SK-N-SH treated with all-trans-retinoic acid at 6 μM for 48 hours (cell line): ENCODE data around the gene P3H1.

ENCODE experiments used
- CSDC2 ChIP-seq: fragments of 250-450 bp; sonication (Bioruptor Pico); IDR thresholded peaks from 2 replicates; pipeline ENCODE4 v1.5.0; 2020; ENCODE audit warnings: mild to moderate bottlenecking, moderate library complexity
- GLIS3 ChIP-seq: fragments of 250-450 bp; sonication (Bioruptor Pico); IDR thresholded peaks from 2 replicates; pipeline ENCODE4 v1.5.0; 2020; ENCODE audit warnings: mild to moderate bottlenecking, moderate library complexity
- ISL1 ChIP-seq: fragments of 250-450 bp; sonication (Bioruptor Pico); IDR thresholded peaks from 2 replicates; pipeline ENCODE4 v2.1.2; 2022; ENCODE audit warnings: mild to moderate bottlenecking, moderate library complexity
- PPARA ChIP-seq: fragments of 250-450 bp; sonication (Bioruptor Pico); IDR thresholded peaks from 2 replicates; pipeline ENCODE4 v1.5.0; 2020; ENCODE audit warnings: mild to moderate bottlenecking, borderline replicate concordance
- TOX ChIP-seq: fragments of 250-450 bp; sonication (Bioruptor Pico); IDR thresholded peaks from 2 replicates; pipeline ENCODE4 v1.8.0; 2021; ENCODE audit warnings: mild to moderate bottlenecking, moderate library complexity, borderline replicate concordance
- ZFP30 ChIP-seq: fragments of 450-650 bp; formaldehyde crosslinking; IDR thresholded peaks from 2 replicates; pipeline ENCODE4 v1.5.0; 2022; ENCODE audit warnings: mild to moderate bottlenecking, moderate library complexity
- ZNF565 ChIP-seq: fragments of 450-650 bp; formaldehyde crosslinking; conservative IDR thresholded peaks from 2 replicates; pipeline ENCODE4 v1.5.0; 2020; ENCODE audit warnings: low read depth, mild to moderate bottlenecking, moderate library complexity
- TF ChIP-seq, protein P1 (sequence below): fragments of 250-450 bp; sonication (Bioruptor Pico); IDR thresholded peaks from 2 replicates; pipeline ENCODE4 v1.5.0; 2020; ENCODE audit warnings: mild to moderate bottlenecking, moderate library complexity
- TF ChIP-seq, protein P2 (sequence below): fragments of 250-450 bp; sonication (Bioruptor Pico); IDR thresholded peaks from 2 replicates; pipeline ENCODE4 v1.8.0; 2020; ENCODE audit warnings: mild to moderate bottlenecking, moderate library complexity, borderline replicate concordance

DNA sequence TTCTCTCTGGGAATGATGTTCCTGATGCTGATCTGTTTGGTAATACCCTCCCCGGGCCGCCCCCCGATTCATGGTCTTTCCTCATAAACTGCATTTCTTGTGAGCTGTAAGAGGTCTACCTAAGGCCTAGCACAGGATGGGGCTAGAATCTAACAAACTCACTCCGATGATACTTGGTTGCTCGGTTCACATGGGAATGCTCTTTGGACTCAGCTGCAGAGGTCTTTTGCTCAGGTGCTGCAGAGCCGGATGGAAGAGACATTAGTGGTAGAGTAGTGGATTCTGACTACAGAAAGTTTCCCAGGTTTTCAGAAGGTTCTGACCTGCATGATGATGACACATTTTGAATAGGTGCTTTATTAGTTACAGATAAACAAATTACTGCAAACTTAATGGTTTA lies 9.7 kb upstream of the P3H1 start:
- TF ChIP-seq ZNF565 (CRISPR knock-in tag) = no peak
- no peak for TF ChIP-seq GLIS3
- TF ChIP-seq, protein P1, sequence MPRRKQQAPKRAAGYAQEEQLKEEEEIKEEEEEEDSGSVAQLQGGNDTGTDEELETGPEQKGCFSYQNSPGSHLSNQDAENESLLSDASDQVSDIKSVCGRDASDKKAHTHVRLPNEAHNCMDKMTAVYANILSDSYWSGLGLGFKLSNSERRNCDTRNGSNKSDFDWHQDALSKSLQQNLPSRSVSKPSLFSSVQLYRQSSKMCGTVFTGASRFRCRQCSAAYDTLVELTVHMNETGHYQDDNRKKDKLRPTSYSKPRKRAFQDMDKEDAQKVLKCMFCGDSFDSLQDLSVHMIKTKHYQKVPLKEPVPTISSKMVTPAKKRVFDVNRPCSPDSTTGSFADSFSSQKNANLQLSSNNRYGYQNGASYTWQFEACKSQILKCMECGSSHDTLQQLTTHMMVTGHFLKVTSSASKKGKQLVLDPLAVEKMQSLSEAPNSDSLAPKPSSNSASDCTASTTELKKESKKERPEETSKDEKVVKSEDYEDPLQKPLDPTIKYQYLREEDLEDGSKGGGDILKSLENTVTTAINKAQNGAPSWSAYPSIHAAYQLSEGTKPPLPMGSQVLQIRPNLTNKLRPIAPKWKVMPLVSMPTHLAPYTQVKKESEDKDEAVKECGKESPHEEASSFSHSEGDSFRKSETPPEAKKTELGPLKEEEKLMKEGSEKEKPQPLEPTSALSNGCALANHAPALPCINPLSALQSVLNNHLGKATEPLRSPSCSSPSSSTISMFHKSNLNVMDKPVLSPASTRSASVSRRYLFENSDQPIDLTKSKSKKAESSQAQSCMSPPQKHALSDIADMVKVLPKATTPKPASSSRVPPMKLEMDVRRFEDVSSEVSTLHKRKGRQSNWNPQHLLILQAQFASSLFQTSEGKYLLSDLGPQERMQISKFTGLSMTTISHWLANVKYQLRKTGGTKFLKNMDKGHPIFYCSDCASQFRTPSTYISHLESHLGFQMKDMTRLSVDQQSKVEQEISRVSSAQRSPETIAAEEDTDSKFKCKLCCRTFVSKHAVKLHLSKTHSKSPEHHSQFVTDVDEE (CRISPR knock-in tag) = no peak
- no peak for TF ChIP-seq ISL1 (CRISPR knock-in tag)
- TF ChIP-seq CSDC2 (CRISPR knock-in tag) = no peak
- TF ChIP-seq ZFP30 (CRISPR knock-in tag) = no peak
- no peak for TF ChIP-seq PPARA (CRISPR knock-in tag)
- TF ChIP-seq TOX (CRISPR knock-in tag) = no peak
- TF ChIP-seq, protein P2, sequence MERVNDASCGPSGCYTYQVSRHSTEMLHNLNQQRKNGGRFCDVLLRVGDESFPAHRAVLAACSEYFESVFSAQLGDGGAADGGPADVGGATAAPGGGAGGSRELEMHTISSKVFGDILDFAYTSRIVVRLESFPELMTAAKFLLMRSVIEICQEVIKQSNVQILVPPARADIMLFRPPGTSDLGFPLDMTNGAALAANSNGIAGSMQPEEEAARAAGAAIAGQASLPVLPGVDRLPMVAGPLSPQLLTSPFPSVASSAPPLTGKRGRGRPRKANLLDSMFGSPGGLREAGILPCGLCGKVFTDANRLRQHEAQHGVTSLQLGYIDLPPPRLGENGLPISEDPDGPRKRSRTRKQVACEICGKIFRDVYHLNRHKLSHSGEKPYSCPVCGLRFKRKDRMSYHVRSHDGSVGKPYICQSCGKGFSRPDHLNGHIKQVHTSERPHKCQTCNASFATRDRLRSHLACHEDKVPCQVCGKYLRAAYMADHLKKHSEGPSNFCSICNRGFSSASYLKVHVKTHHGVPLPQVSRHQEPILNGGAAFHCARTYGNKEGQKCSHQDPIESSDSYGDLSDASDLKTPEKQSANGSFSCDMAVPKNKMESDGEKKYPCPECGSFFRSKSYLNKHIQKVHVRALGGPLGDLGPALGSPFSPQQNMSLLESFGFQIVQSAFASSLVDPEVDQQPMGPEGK (CRISPR knock-in tag) = no peak
